Body of pancreas (tissue), 4 donors: Measurements from ENCODE around the gene ASCC3. TPM values are rescaled to one million over a fixed set of nuclear protein-coding genes. Genes with fewer than 3 reads are reported as not detected.
A peak's percentile ranks its signal among the peaks of the same experiment; 100 is the strongest.

Experiments used
- ATAC-seq: fragments of 150-250 bp; one replicate; pipeline ENCODE4 v1.9.1; 2016
- DNase-seq, 4 donors: peaks; one replicate each; pipeline ENCODE4 v3.0.0-alpha.2; 2019
- H3K27ac ChIP-seq, 4 donors: fragments of 200-600 bp; sonication (generic); 1 replicate in 3 of 4; 2 replicates in 1 of 4; pipeline versions ENCODE4 v1.5.1 to v1.6.1; 2016 to 2019; ENCODE audit warnings: mild to moderate bottlenecking in 1 of 4, mixed read lengths in 1 of 4, moderate library complexity in 1 of 4
- H3K27me3 ChIP-seq, 2 donors: fragments of 200-600 bp; sonication (generic); one replicate each; pipeline ENCODE4 v1.6.0; 2016; ENCODE audit warnings: mild to moderate bottlenecking in 1 of 2
- H3K36me3 ChIP-seq, 2 donors: fragments of 200-600 bp; sonication (generic); replicated peaks in 1 of 2; 2 replicates each; pipeline ENCODE4 v1.5.1; 2016; ENCODE audit warnings: low read depth in 2 of 2; ENCODE audit not compliant: insufficient read depth in 1 of 2
- H3K4me1 ChIP-seq: fragments of 200-600 bp; sonication (generic); one replicate; pipeline ENCODE4 v1.6.0; 2016
- H3K4me3 ChIP-seq, 2 donors: fragments of 200-600 bp; sonication (generic); 1 replicate in 1 of 2; 2 replicates in 1 of 2; pipeline ENCODE4 v1.5.1; 2016 to 2019
- H3K9me3 ChIP-seq, 3 donors: fragments of 200-600 bp; sonication (generic); 1 replicate in 2 of 3; 2 replicates in 1 of 3; pipeline ENCODE4 v1.5.1; 2016
- CTCF ChIP-seq, 7 experiments: fragments of 450-650 bp in 4 of 7; fragments of 200-600 bp in 3 of 7; sonication (generic) in 3 of 7; IDR thresholded peaks; one replicate each; pipeline ENCODE4 v1.5.1; 2016 to 2019; ENCODE audit warnings: antibody characterized with exemption in 7 of 7
- POLR2A ChIP-seq, 3 donors: fragments of 450-650 bp; IDR thresholded peaks; one replicate each; pipeline ENCODE4 v1.6.1; 2016; ENCODE audit warnings: antibody characterized with exemption in 3 of 3, mild to moderate bottlenecking in 2 of 3
- WGBS, 2 donors: methylation state at CpG; one replicate each; pipeline ENCODE4 v1.1.5; 2017; 5-methylcytosine and 5-hydroxymethylcytosine counted together
- intact Hi-C: fragments of 100-400 bp; cut with DNase I; formaldehyde crosslinking; loops from one replicate; pipeline ENCODE4 v1.15.1; 2023
- total RNA-seq, 2 donors: library from RNA; depleted of rRNA; stranded (reverse); fragments of >200 nt; gene quantifications; one replicate each; pipeline ENCODE4 v1.1.0, GENCODE V29; 2016

Gene ASCC3
- total RNA-seq, 2 donors from 2014 or later: 16.8 to 26.5 TPM

DNA sequence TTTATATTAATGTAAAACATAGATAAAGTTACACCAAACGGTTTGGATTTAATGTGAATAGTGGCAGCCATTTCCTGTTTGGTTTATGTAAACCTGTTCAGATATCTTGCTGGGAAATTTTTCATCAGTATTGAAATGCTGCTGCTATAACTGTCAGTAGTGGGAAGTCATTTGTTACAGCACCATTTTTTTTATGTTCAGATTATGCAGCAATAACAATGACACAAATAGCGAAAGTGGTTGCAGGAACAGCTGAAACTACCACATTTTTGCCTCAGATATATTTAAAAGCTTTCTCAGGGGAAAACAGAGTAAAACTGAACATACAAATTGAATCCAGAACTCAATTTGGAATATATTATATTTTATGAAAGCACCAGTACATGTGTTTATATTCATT is 287.6 kb downstream of the ASCC3 start:
- intact Hi-C loops: no loop called here
- Histone ChIP-seq H3K4me3 (no peak overlapping the region), H3K9me3 (no peaks in the 10 kb centered on the region), H3K36me3 (peaks cover 0 to 3% of the 10 kb centered on the region in 2 donors), H3K27me3 (no peaks in the 10 kb centered on the region), H3K4me1 (no peaks in the 10 kb centered on the region), H3K27ac (peak overlapping the region in 1 of 4 donors; percentile 17)
- no peak for DNase-seq
- 48 to 64% methylated on average over 2 of the region's 2 CpGs for WGBS, 2 donors
- ATAC-seq: no peak
- TF ChIP-seq POLR2A (IDR thresholded peaks at IDR 0.05): no peak
- TF ChIP-seq CTCF (IDR thresholded peaks at IDR 0.05): no peak

GRCh38 chr6:100592929-100593328 is 288.2 kb downstream of the ASCC3 start:
- Histone ChIP-seq H3K4me1 (no peaks in the 10 kb centered on the region), H3K9me3 (no peaks in the 10 kb centered on the region), H3K27me3 (no peaks in the 10 kb centered on the region), H3K27ac (peak overlapping the region in 1 of 4 donors; percentile 17), H3K4me3 (no peak overlapping the region), H3K36me3 (peaks cover 0 to 3% of the 10 kb centered on the region in 2 donors)
- intact Hi-C loops: no loop called here
- ATAC-seq: peak; percentile 38
- 47 to 70% methylated on average over 3 of the region's 3 CpGs for WGBS, 2 donors
- no peak for DNase-seq
- no peak for TF ChIP-seq CTCF (IDR thresholded peaks at IDR 0.05)
- TF ChIP-seq POLR2A (IDR thresholded peaks at IDR 0.05): no peak

DNA sequence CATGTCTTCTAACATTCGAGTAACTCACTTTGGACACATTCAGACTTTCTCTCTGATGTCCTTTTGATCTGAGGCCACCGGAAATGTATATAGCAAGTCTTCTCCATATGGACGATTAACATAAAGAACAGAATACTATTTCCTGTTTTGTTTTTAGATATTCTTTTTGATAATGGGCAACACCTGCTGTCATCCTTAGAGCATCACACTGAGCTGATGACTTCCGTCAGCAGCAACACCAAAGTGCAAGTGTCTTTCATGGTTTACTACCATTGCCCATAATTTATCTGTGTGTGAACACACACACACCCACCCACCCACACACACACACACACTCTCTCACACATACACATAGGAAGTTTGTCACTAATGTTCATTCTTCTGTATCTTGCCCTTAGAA is 303.7 kb downstream of the ASCC3 start:
- H3K27ac ChIP-seq: no peak overlapping the region
- intact Hi-C loops: no loop called here
- no peak overlapping the region for H3K4me3 ChIP-seq
- no peak for ATAC-seq
- no peak for DNase-seq
- H3K36me3 ChIP-seq: no peaks in the 10 kb centered on the region
- no peaks in the 10 kb centered on the region for H3K27me3 ChIP-seq
- TF ChIP-seq CTCF (IDR thresholded peaks at IDR 0.05) (no peak), POLR2A (IDR thresholded peaks at IDR 0.05) (no peak)
- H3K4me1 ChIP-seq: no peaks in the 10 kb centered on the region
- 87 to 88% methylated on average over 4 of the region's 4 CpGs for WGBS, 2 donors
- no peaks in the 10 kb centered on the region for H3K9me3 ChIP-seq

- no peak overlapping the region for H3K4me3 ChIP-seq
- H3K27ac ChIP-seq: no peak overlapping the region
- no peak for TF ChIP-seq POLR2A (IDR thresholded peaks at IDR 0.05)
- TF ChIP-seq CTCF (IDR thresholded peaks at IDR 0.05): no peak
- ATAC-seq (no peak), DNase-seq (no peak)
- no peaks in the 10 kb centered on the region for H3K27me3 ChIP-seq
- no peaks in the 10 kb centered on the region for H3K9me3 ChIP-seq
- no peaks in the 10 kb centered on the region for H3K36me3 ChIP-seq
- H3K4me1 ChIP-seq: no peaks in the 10 kb centered on the region
- 86 to 92% methylated on average over 4 of the region's 4 CpGs for WGBS, 2 donors
- intact Hi-C loops: no loop called here
Observed at GRCh38 chr6:100575921-100576320, 305.2 kb downstream of the ASCC3 start.

GRCh38 chr6:100574836-100575235 is 306.3 kb downstream of the ASCC3 start:
- H3K4me1 ChIP-seq: no peaks in the 10 kb centered on the region

More at GRCh38 chr6:100574836-100575235, 306.3 kb downstream of the ASCC3 start:
- H3K36me3 ChIP-seq: no peaks in the 10 kb centered on the region
- no peaks in the 10 kb centered on the region for H3K27me3 ChIP-seq
- DNase-seq: no peak
- no peak for TF ChIP-seq POLR2A (IDR thresholded peaks at IDR 0.05)
- TF ChIP-seq CTCF (IDR thresholded peaks at IDR 0.05): no peak
- no peak for ATAC-seq
- no peak overlapping the region for H3K4me3 ChIP-seq
- H3K9me3 ChIP-seq: no peaks in the 10 kb centered on the region
- WGBS, 2 donors: 88 to 98% methylated on average over 2 of the region's 2 CpGs
- no peak overlapping the region for H3K27ac ChIP-seq
- intact Hi-C loops: no loop called here
